ENCODE measurements around the gene CCL7. TPM values are rescaled to one million over a fixed set of nuclear protein-coding genes. Genes with fewer than 3 reads are reported as not detected.

Gene CCL7
- total RNA-seq (under 1 TPM in 2 of 4 donors, not detected in 2; 0.28 to 0.66 TPM), polyA plus RNA-seq (1 to 10 TPM in 1 of 3 donors, under 1 TPM in 1, not detected in 1; 0.05 to 2.7 TPM)
- long read RNA-seq, donor 1 = 0 reads
- long read RNA-seq, donor 2 = 0 reads

DNA sequence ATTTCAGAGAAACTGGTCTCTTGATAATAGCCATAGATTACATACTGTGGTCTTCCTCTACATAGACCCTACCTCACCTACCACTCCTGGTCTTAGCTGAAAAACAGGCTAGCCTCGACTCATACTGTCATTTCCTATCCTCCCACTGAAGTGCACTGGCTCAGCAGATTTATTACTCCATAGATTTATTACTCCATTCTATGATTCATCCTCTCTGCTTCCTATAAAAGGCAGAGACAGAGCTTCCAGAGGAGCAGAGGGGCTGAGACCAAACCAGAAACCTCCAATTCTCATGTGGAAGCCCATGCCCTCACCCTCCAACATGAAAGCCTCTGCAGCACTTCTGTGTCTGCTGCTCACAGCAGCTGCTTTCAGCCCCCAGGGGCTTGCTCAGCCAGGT is at the start of gene CCL7:
CCL7 (plus strand) TSS at position 253 of the 400 bp plus-strand sequence; CDS start at position 323, 70 bp downstream.
- H3K27me3 ChIP-seq (ENCODE audit: insufficient read depth in 3 of 3, low read length in 2 of 3) = peaks cover 0 to 5% (median 0%) of the 10 kb centered on the region in 3 donors
- H3K9me3 ChIP-seq = no peaks in the 10 kb centered on the region
- H3K36me3 ChIP-seq (ENCODE audit: insufficient read depth in 1 of 2, low read depth in 1 of 2) = no peaks in the 10 kb centered on the region
- no peaks in the 10 kb centered on the region for H3K4me1 ChIP-seq
- no peak within 1 kb of the TSS for H3K27ac ChIP-seq
- ATAC-seq = no peak
- intact Hi-C loops (cut with DNase I) = loop anchor here in 1 of 2 donors (5.0 kb wide), 1 partner anchor 53 kb away; no protein-coding TSS in a partner anchor
- no peak within 1 kb of the TSS for H3K4me3 ChIP-seq
- no peak for DNase-seq
- TF ChIP-seq, protein P1, sequence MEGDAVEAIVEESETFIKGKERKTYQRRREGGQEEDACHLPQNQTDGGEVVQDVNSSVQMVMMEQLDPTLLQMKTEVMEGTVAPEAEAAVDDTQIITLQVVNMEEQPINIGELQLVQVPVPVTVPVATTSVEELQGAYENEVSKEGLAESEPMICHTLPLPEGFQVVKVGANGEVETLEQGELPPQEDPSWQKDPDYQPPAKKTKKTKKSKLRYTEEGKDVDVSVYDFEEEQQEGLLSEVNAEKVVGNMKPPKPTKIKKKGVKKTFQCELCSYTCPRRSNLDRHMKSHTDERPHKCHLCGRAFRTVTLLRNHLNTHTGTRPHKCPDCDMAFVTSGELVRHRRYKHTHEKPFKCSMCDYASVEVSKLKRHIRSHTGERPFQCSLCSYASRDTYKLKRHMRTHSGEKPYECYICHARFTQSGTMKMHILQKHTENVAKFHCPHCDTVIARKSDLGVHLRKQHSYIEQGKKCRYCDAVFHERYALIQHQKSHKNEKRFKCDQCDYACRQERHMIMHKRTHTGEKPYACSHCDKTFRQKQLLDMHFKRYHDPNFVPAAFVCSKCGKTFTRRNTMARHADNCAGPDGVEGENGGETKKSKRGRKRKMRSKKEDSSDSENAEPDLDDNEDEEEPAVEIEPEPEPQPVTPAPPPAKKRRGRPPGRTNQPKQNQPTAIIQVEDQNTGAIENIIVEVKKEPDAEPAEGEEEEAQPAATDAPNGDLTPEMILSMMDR (IDR thresholded peaks at IDR 0.05) = no peak
- 55 to 58% (median 56%) methylated on average over 1 of the region's 1 CpG for WGBS, 3 donors

- Histone ChIP-seq H3K4me3 (no peak overlapping the region), H3K27ac (no peak overlapping the region), H3K27me3 (ENCODE audit: insufficient read depth in 3 of 3, low read length in 2 of 3) (peaks cover 0 to 1% (median 0%) of the 10 kb centered on the region in 3 donors), H3K9me3 (no peaks in the 10 kb centered on the region), H3K4me1 (no peaks in the 10 kb centered on the region), H3K36me3 (ENCODE audit: insufficient read depth in 1 of 2, low read depth in 1 of 2) (no peaks in the 10 kb centered on the region)
- WGBS, 3 donors = 88% methylated on average over 5 of the region's 5 CpGs
- intact Hi-C loops (cut with DNase I) = no loop called here
- no peak for DNase-seq
- TF ChIP-seq, protein P1 (IDR thresholded peaks at IDR 0.05) = no peak
- peak in 1 of 4 donors; percentile 52 for ATAC-seq
These were observed 49.1 kb upstream of the CCL7 start for GRCh38 chr17:34220752-34221395.

GRCh38 chr17:34221411-34221810 is 48.6 kb upstream of the CCL7 start:
- H3K27ac ChIP-seq = no peak overlapping the region
- 87 to 94% (median 89%) methylated on average over 4 of the region's 4 CpGs for WGBS, 3 donors
- intact Hi-C loops (cut with DNase I) = no loop called here

DNA sequence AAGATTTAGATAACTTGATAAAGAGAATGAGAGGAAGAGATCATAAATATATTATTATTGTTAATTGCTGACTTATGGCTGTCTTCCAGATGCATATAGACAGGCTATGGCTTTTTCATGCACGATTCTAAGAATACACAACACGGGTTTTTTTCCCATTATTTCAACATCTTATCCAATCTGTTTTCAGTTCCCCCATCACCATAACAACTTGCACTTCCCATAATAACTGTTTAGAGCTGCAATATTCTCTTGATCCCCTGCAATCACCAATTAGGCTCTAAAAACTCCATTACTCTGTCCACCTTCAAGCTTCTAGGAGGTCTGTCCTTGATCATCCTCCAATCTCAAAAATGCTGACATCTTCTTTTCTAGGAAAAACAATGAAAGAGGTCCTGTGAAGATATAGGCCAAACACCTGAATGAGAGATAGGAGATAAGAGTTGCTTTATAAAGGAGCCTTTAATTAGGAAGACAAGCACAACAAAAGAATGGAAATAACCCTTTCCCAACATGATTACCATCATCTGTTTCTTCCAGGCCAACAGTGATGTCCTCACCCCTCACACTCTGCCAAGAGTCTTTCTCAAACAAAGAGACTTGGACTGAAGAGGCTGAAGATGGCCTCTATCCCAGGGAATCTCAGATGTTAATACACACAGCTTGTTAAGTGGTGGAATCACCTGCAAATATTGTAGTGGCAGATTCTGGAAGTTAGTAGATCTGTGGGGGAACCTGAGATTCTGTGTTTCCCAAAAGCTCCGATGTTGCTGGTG is 47.1 kb upstream of the CCL7 start:
- H3K4me1 ChIP-seq = no peaks in the 10 kb centered on the region
- no peak overlapping the region for H3K4me3 ChIP-seq
- no peak overlapping the region for H3K27ac ChIP-seq
- no peaks in the 10 kb centered on the region for H3K9me3 ChIP-seq
- WGBS, 3 donors = 61 to 63% (median 62%) methylated on average over 3 of the region's 3 CpGs
- intact Hi-C loops (cut with DNase I) = no loop called here
- ATAC-seq (no peak), DNase-seq (no peak)
- H3K27me3 ChIP-seq (ENCODE audit: insufficient read depth in 3 of 3, low read length in 2 of 3) = peaks cover 0 to 1% (median 0%) of the 10 kb centered on the region in 3 donors
- H3K36me3 ChIP-seq (ENCODE audit: insufficient read depth in 1 of 2, low read depth in 1 of 2) = no peaks in the 10 kb centered on the region
- TF ChIP-seq, protein P1 (IDR thresholded peaks at IDR 0.05) = no peak

More at GRCh38 chr17:34221411-34221810, 48.6 kb upstream of the CCL7 start:
- ATAC-seq (no peak), DNase-seq (no peak)
- no peaks in the 10 kb centered on the region for H3K4me1 ChIP-seq
- TF ChIP-seq, protein P1 (IDR thresholded peaks at IDR 0.05) = no peak
- no peaks in the 10 kb centered on the region for H3K36me3 ChIP-seq (ENCODE audit: insufficient read depth in 1 of 2, low read depth in 1 of 2)
- no peak overlapping the region for H3K4me3 ChIP-seq
- peaks cover 0 to 1% (median 0%) of the 10 kb centered on the region in 3 donors for H3K27me3 ChIP-seq (ENCODE audit: insufficient read depth in 3 of 3, low read length in 2 of 3)
- H3K9me3 ChIP-seq = no peaks in the 10 kb centered on the region

Data from psoas muscle (tissue), 8 donors.